Cardiac septum (tissue), 1 donor: ENCODE measurements around the gene ARID4A. TPM values are rescaled to one million over a fixed set of nuclear protein-coding genes. Genes with fewer than 3 reads are reported as not detected.
"Not testable (repeated sequence)": the region's sequence is repeated elsewhere in the genome, so short reads cannot be mapped to it uniquely, and the experiment has no call there.

Source experiments
- DNase-seq: peaks from one replicate; pipeline ENCODE4 v3.0.0-alpha.2; 2020; ENCODE audit warnings: low spot score
- intact Hi-C: fragments of 100-400 bp; cut with DNase I; formaldehyde crosslinking; loops from one replicate; pipeline ENCODE4 v1.14.0; 2022
- long read RNA-seq: library from polyadenylated mRNA; unstranded; transcript quantifications from one replicate; pipeline ENCODE4 v2.0.0, GENCODE V29; 2021
- total RNA-seq: library from RNA; stranded (reverse); fragmentation: NEBNext Ultra II Directional; extraction: Animal tissue kit (Norgen Biotek cat#: 25700); gene quantifications from one replicate; pipeline ENCODE4 v1.2.1, GENCODE V29; 2021
- donor health status: DM: no; HTN: no; CAD: no.

ARID4A gene
- total RNA-seq, result 22.2 TPM
- long read RNA-seq, partial matches to known transcripts, result 29 of 35 reads
- long read RNA-seq, other reads (novel, unspliced or antisense), result 6 of 35 reads

DNA sequence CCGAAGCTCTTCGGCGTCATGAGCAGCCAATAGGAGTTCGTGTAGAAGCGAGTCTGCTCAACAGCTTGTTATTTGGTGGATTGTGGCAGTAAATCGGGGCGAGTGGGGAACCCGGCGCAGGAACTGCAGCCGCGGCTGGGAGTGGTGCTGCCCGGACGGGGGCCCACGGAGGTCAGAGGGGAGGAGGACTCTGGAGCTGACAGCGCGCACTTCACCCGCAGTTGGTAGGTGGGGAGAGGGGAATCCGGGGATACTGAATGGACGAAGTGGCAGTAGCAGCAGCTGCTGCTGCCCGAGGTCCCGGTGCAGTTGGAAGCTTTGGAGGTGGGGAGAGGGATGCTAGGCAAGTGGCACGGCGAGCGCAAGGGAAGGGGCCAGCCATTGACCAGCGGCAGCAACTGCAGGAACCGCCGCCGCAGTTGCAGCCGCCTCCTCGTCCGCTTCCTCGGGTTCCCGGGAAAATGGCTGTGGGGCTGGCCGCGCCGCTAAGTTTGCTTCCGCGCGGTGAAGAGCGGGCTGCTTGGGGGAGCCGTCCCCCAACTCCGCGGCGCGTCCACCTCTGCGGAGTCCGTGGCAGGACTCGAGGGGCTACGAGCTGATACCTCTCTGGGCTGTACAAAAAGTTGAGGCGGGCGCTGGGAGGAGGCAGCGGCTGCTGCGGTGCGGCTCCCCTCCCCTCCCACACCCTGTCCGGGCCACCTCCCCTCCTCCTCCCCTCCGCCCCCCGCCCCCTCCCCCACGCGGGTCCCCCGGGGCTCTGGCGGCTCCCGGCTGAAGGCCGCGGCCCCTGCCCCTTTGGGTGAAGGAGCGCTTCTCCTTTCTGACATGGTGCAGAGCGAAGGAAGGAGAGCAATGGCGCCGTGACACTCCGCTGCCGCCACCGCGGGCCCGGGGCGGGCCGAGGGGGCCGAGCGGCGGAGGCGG lies at the start of gene ARID4A:
ARID4A (plus strand) TSS at position 79 of the 924 bp plus-strand sequence. CDS start 1,300 bp downstream, outside the sequence.
- intact Hi-C loops, result loop anchor here (1.0 to 5.0 kb wide), 3 partner anchors 54 to 146 kb away; partner anchors contain the start of genes ARMH4 and PSMA3
- peak; percentile 96 for DNase-seq

DNA sequence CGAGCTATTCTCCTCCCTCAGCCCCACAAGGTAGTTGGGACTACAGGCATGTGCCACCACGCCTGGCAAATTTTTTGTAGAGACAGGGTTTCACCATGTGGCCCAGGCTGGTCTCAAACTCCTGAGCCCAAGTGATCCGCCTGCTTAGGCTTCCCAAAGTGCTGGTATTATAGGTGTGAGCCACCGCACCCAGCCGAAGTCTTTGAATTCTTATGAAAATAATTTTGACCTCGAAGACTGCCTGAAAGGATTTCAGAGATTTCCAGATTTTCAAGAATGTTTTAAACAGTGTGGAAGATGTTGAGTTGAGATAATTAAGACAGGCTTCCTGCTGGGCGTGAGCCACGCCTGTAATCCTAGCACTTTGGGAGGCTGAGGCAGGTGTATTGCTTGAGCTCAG lies 48.7 kb upstream of the ARID4A start:
- intact Hi-C loops, result no loop called here
- DNase-seq, result no peak

DNA sequence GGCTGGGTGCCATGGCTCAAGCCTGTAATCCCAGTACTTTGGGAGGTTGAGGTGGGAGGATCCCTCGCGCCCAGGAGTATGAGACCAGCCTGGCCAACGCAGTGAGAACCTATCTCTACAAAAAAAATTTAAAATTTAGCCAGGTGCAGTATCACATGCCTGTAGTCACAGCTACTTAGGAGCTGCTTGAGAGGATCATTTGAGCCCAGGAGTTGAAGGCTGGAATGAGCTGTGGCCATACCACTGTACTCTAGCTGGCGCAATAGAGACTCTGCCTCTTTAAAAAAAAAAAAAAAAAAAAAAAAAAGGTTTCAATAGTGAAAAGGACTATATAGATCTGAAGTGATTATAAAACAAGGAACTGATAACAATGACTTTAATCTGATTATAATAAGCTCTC lies 40.2 kb upstream of the ARID4A start:
- intact Hi-C loops, result no loop called here
- no peak for DNase-seq

DNA sequence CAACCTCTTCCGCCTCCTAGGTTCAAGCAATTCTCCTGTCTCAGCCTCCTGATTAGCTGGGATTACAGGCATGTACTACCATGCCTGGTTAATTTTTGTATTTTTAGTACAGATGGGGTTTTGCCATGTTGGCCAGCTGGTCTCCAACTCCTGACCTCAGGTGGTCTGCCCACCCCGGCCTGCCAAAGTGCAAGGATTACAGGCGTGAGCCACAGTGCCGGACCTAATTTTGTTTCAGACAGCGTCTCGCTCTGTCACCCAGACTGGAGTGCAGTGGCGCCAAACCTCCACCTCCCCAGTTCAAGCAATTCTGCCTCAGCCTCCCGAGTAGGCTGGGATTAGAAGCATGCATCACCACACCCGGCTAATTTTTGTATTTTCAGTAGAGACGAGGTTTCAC lies 36.4 kb upstream of the ARID4A start:
- DNase-seq, intact Hi-C loops: not testable (repeated sequence)

DNA sequence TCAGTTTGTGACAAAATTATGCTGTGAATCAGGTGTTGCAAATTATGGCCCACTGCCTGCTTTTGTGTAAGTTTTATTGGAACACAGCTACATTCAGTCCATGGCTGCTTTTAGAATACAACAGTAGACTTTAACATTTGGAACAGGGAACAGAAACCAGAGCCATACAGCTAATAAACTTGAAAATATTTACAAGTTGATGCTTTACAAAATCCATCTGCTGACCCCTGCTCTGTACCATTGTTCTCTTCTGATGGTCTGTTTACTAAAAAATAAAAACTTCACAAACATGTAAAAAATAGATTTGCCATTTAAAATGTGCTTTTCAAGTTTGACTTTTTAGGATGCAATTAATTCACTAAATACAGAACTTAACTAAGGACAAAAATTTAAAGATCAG lies 33.0 kb upstream of the ARID4A start:
- intact Hi-C loops, result no loop called here
- no peak for DNase-seq

DNA sequence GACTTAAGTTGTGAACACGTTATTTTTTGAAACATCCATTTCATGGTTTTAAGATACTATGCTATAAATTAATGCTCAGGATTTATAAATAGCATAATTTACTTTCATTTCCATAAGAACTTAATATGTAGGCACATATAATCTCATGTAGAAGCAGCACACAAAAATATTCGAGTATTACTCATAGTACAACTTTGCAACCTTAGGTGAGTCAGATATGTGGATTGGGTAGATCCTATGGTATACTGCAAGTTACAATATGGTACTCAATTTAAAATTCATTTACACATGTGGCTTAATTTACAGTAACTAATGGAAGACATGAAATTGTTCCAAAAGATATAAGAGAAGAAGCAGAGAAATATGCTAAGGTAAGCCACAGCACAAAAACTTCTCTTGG lies 27.7 kb upstream of the ARID4A start:
- intact Hi-C loops, result no loop called here

GRCh38 chr14:58272588-58273372 lies 25.6 kb upstream of the ARID4A start:
- DNase-seq, result no peak
- intact Hi-C loops, result no loop called here

More for the DNA sequence above, 27.7 kb upstream of the ARID4A start:
- DNase-seq, result no peak

DNA sequence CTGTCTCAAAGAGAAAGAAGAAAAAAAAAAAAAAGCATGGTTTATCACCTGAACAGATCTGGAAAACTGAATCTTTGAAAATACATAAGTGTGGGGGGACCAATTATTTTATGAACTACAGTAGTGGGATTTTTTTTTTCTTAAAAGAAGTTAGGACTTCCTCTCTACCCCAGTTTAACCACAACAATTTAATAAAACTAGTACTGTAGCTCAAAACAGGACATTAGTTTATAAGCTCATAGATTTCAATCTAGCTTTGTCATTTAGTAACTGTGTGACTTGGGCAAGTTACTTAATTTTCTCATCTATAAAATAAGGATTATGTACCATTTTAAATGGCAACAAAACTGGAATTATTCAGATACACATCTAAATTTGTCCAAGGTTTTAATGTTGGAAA lies 23.5 kb upstream of the ARID4A start:
- DNase-seq, result no peak
- intact Hi-C loops, result no loop called here

GRCh38 chr14:58275527-58276190 lies 22.7 kb upstream of the ARID4A start:
- DNase-seq, result no peak
- intact Hi-C loops, result no loop called here

DNA sequence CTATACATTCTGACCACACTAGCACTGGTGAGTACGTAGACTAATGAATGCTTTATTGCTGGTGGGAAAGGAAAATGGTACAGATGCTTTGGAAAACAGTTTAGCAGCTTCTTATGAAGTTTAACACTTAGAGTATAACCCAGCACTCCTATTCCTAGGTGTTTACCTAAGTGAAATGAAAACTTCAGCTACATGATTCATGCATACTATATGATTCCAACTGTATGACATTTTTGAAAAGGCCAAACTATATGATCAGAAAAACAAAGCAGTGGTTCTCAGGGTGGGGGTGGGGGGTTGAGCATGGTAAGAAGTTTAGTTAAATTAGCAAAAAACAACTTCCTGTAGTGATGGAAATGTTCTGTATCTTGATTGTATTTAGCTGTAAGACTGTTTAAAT lies 22.1 kb upstream of the ARID4A start:
- intact Hi-C loops, result no loop called here
- no peak for DNase-seq

- intact Hi-C loops, result no loop called here
- DNase-seq, result no peak
Observed at GRCh38 chr14:58278177-58278576, 20.2 kb upstream of the ARID4A start.

DNA sequence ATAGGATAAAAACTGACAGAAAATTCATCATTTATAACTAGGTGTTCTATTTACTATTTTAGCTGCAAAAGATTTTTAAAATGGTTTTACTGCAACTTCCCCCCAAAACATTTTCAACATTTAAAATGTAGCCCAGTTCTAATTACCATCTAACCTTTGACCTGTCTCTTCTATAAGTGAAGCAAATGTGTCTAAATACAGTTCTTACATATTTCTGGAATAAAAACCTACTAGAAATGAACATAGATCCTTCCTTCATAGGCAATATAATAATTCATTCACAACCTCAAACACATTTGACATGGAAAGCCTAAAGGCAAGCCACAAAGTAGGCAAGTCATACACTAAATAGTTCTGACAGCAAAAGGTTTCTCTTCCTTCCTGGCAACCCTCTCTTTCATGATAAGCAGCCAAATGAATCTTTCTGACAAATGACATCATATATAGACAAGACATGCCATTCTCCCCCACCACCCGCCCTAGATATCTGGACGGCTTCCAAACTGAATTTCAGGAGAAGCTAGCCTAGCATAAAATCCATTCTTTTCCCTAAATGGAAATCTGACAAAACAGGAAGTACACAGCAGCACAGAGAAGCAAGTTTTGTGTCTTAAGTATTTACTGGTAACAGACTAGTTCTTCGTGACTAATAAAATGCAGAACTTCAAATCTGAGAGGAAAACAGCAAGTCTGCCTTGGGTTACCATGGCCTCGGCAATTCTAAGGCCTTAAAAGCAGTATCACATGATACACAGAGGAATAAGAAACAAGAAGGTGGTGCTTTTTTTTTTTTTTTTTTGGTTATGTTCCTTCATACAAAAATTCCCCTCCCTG lies 17.2 kb upstream of the ARID4A start:
- DNase-seq, result no peak
- intact Hi-C loops, result loop anchor here (5.0 kb wide), 1 partner anchor 39 kb away; the partner anchor contains the start of gene PSMA3

GRCh38 chr14:58281969-58282368 lies 16.4 kb upstream of the ARID4A start:
- no peak for DNase-seq
- intact Hi-C loops, result loop anchor here (5.0 kb wide), 1 partner anchor 40 kb away; the partner anchor contains the start of gene PSMA3

DNA sequence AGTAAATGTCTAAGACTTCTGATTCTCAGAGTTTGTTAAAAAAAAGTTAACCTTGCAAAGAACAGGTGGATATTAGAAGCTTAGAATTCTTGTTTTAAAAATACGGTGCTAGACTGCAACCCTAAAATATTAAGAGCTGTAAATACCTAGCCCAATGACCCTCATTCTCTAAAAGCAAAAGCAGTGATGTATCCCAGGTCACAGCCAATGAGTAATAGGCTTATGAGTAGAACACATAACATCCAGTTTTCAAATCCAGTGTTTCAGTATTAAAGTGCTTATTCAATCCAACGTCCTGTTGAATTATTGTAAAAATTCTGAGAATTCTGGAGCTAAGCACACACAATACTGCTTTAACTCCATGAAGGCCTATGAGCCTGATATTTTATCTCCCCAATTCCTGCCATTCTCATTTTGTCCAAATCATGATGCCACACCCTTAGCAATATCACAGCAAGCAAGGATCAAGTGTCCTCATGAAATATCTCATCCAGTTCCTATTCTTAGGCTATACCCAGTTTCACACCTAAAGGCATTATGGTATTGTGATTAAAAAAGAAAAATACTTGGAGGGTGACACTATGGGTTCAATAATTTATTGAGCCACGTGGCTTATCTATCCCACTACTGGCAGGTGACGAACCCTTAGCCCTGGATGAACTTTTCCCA lies 15.3 kb upstream of the ARID4A start:
- intact Hi-C loops, result loop anchor here (5.0 kb wide), 1 partner anchor 41 kb away; the partner anchor contains the start of gene PSMA3
- no peak for DNase-seq

DNA sequence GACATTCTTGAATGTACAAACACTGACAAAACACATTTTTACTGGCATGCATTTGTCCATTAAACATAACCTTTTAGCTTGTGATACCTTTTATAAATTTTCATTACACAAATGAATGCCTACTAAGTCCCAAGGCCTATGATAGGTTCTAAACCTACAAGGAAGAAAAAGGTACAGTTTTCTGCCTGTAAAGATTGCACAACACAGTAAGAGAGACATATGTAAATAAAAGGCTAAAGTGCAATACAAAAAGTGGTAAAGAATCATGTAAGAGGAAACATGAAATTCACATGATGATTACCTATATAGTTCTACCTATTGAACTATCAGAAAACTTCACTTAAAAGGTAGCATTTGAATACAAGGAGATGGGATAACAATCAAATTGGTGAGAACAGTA lies 14.6 kb upstream of the ARID4A start:
- intact Hi-C loops, result loop anchor here (5.0 kb wide), 1 partner anchor 41 kb away; the partner anchor contains the start of gene PSMA3
- no peak for DNase-seq

DNA sequence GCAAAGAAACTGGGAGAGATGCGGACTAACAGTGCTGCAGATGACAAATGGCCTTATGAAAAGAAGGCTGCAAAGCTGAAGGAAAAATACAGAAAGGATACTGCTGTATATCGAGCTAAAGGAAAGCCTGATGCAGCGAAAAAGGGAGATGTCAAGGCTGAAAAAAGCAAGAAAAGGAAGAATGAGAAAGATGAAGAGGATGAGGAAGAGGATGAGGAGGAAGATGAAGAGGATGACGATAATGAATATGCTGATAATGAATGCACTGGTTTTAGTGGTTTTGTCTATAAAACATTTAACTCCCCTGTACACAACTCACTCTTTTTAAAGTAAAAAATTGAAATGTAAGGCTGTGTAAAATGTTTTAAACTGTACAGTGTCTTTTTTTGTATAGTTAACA lies 13.2 kb upstream of the ARID4A start:
- intact Hi-C loops, result no loop called here

GRCh38 chr14:58287607-58288042 lies 10.7 kb upstream of the ARID4A start:
- intact Hi-C loops, result no loop called here
- no peak for DNase-seq

More for the DNA sequence above, 13.2 kb upstream of the ARID4A start:
- no peak for DNase-seq
